Stomach (tissue), 9 donors: ENCODE results near the gene NAALADL1. TPM values are rescaled to one million over a fixed set of nuclear protein-coding genes. Genes with fewer than 3 reads are reported as not detected.

Source experiments
- DNase-seq, 2 donors: peaks; one replicate each; pipeline versions ENCODE4 v3.0.0 to v3.0.0-alpha.2; 2013 to 2019
- H3K27ac ChIP-seq, 5 donors: fragments of 200-600 bp in 4 of 5; sonication (generic) in 4 of 5; one replicate each; pipeline ENCODE4 v1.5.1; 2013 to 2019; ENCODE audit warnings: mild to moderate bottlenecking in 1 of 5, moderate library complexity in 1 of 5
- H3K27me3 ChIP-seq, 3 donors: fragments of 200-600 bp; sonication (generic); one replicate each; pipeline ENCODE4 v1.5.1; 2017 to 2019; ENCODE audit warnings: mixed run types in 1 of 3
- H3K36me3 ChIP-seq, 4 donors: fragments of 200-600 bp; sonication (generic); 1 replicate in 3 of 4; 2 replicates in 1 of 4; pipeline ENCODE4 v1.5.1; 2016 to 2019
- H3K4me1 ChIP-seq, 4 donors: fragments of 200-600 bp; sonication (generic); one replicate each; pipeline ENCODE4 v1.5.1; 2016 to 2019
- H3K4me3 ChIP-seq, 4 donors: fragments of 200-600 bp; sonication (generic) in 3 of 4; one replicate each; pipeline ENCODE4 v1.5.1; 2016 to 2019; ENCODE audit warnings: mild to moderate bottlenecking in 1 of 4
- H3K9me3 ChIP-seq, 4 donors: fragments of 200-600 bp; sonication (generic); one replicate each; pipeline ENCODE4 v1.5.1; 2016 to 2019
- EP300 ChIP-seq: sonication (generic); formaldehyde crosslinking; IDR thresholded peaks from one replicate; pipeline ENCODE4 v1.6.1; 2017; ENCODE audit warnings: antibody characterized with exemption
- POLR2A ChIP-seq, 4 donors: fragments of 450-650 bp; IDR thresholded peaks; one replicate each; pipeline ENCODE4 v1.6.1; 2016; ENCODE audit warnings: antibody characterized with exemption in 4 of 4, control low read depth in 2 of 4, mild to moderate bottlenecking in 1 of 4, moderate library complexity in 1 of 4
- POLR2AphosphoS5 ChIP-seq, 3 donors: sonication (generic); formaldehyde crosslinking; IDR thresholded peaks; one replicate each; pipeline ENCODE4 v1.6.1; 2016; ENCODE audit warnings: antibody characterized with exemption in 3 of 3
- WGBS, 5 donors: extraction: QIAGEN DNeasy Blood & Tissue Kit in 3 of 5; methylation state at CpG; one replicate each; pipeline versions ENCODE4 v1.1.5 to v1.1.7; 2013 to 2018; 5-methylcytosine and 5-hydroxymethylcytosine counted together
- intact Hi-C: fragments of 100-400 bp; cut with DNase I; formaldehyde crosslinking; loops from one replicate; pipeline ENCODE4 v1.15.1; 2023; ENCODE audit warnings: low total_unique reads
- polyA plus RNA-seq, 3 donors: library from polyadenylated mRNA; stranded (reverse); fragments of 200-250 nt; gene quantifications; one replicate each; pipeline ENCODE4 v1.2.3, GENCODE V29; 2013
- total RNA-seq, 5 donors: library from RNA; depleted of rRNA; stranded (reverse); fragments of >200 nt; gene quantifications; one replicate each; pipeline versions ENCODE4 v1.1.0 to v1.2.3, GENCODE V29; 2014 to 2016
- TF ChIP-seq, protein P1 (sequence below), 7 experiments: fragments of 450-650 bp in 4 of 7; fragments of 200-600 bp in 3 of 7; sonication (generic) in 3 of 7; IDR thresholded peaks; one replicate each; pipeline ENCODE4 v1.5.1; 2016 to 2019; ENCODE audit warnings: antibody characterized with exemption in 7 of 7, control low read depth in 2 of 7, mild to moderate bottlenecking in 1 of 7
- donor health status: healthy with polysubstance abuse.
- donor health status: Bipolar disorder and iron deficiency.
- donor health status: healthy.

Gene NAALADL1
- total and polyA plus RNA-seq, 8 donors, result 1.3 to 65.2 (median 10.0) TPM; not detected in 1

- H3K27me3 ChIP-seq, result no peaks in the 10 kb centered on the region
- H3K27ac ChIP-seq, result no peak overlapping the region
- TF ChIP-seq POLR2A (IDR thresholded peaks at IDR 0.05) (no peak), POLR2AphosphoS5 (IDR thresholded peaks at IDR 0.05) (no peak), EP300 (no peak)
- TF ChIP-seq, protein P1, sequence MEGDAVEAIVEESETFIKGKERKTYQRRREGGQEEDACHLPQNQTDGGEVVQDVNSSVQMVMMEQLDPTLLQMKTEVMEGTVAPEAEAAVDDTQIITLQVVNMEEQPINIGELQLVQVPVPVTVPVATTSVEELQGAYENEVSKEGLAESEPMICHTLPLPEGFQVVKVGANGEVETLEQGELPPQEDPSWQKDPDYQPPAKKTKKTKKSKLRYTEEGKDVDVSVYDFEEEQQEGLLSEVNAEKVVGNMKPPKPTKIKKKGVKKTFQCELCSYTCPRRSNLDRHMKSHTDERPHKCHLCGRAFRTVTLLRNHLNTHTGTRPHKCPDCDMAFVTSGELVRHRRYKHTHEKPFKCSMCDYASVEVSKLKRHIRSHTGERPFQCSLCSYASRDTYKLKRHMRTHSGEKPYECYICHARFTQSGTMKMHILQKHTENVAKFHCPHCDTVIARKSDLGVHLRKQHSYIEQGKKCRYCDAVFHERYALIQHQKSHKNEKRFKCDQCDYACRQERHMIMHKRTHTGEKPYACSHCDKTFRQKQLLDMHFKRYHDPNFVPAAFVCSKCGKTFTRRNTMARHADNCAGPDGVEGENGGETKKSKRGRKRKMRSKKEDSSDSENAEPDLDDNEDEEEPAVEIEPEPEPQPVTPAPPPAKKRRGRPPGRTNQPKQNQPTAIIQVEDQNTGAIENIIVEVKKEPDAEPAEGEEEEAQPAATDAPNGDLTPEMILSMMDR (IDR thresholded peaks at IDR 0.05), result no peak
- no peaks in the 10 kb centered on the region for H3K36me3 ChIP-seq
- 86 to 95% (median 91%) methylated on average over 4 of the region's 4 CpGs for WGBS, 5 donors
- no peak overlapping the region for H3K4me3 ChIP-seq
- no peaks in the 10 kb centered on the region for H3K4me1 ChIP-seq
- intact Hi-C loops, result no loop called here
- H3K9me3 ChIP-seq, result no peaks in the 10 kb centered on the region
- DNase-seq, result no peak
Observed at GRCh38 chr11:65064847-65065240, 6.5 kb upstream of the NAALADL1 start.

- no peaks in the 10 kb centered on the region for H3K36me3 ChIP-seq
- DNase-seq, result no peak
- 42 to 72% (median 61%) methylated on average over 3 of the region's 3 CpGs for WGBS, 5 donors
- intact Hi-C loops, result no loop called here
- H3K4me1 ChIP-seq, result no peaks in the 10 kb centered on the region
- H3K27ac ChIP-seq, result no peak overlapping the region
- no peak overlapping the region for H3K4me3 ChIP-seq
- no peaks in the 10 kb centered on the region for H3K9me3 ChIP-seq
- TF ChIP-seq EP300, result no peak
- TF ChIP-seq POLR2A (IDR thresholded peaks at IDR 0.05), result no peak
- TF ChIP-seq POLR2AphosphoS5 (IDR thresholded peaks at IDR 0.05), result no peak
- TF ChIP-seq, protein P1 (IDR thresholded peaks at IDR 0.05), result no peak
- H3K27me3 ChIP-seq, result no peaks in the 10 kb centered on the region
Observed at GRCh38 chr11:65063532-65063931, 5.2 kb upstream of the NAALADL1 start.

DNA sequence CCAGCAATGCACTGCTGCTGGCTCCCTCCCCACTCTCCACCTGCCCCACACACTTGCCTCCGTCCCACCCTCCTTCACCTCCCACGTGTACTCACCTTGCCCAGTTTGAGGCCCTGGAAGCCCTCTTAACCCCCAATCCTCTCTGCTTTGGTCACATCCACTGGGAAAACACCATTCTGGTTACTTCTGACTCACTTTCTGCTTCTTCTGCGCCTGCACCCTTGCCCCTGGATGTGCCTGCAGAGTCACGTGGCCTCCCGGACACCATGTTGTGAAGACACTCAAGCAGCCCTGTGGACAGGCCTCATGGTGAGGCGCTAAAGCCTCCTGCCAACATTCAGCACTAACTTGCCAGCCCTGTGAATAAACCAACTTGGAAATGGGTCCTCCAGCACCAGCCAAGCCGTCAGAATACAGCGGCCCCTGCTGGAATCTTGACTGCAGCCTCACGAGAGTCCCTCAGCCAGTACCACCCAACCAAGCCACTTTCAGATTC lies 2.6 kb upstream of the NAALADL1 start:
- peak in 1 of 2 donors; percentile 27 for DNase-seq
- Histone ChIP-seq H3K27ac (no peak overlapping the region), H3K9me3 (no peaks in the 10 kb centered on the region), H3K4me3 (no peak overlapping the region), H3K36me3 (no peaks in the 10 kb centered on the region), H3K4me1 (no peaks in the 10 kb centered on the region), H3K27me3 (no peaks in the 10 kb centered on the region)
- 55 to 69% (median 64%) methylated on average over 9 of the region's 9 CpGs for WGBS, 5 donors
- TF ChIP-seq POLR2AphosphoS5 (IDR thresholded peaks at IDR 0.05) (no peak), EP300 (no peak), POLR2A (IDR thresholded peaks at IDR 0.05) (no peak)
- TF ChIP-seq, protein P1 (IDR thresholded peaks at IDR 0.05), result no peak
- intact Hi-C loops, result no loop called here

DNA sequence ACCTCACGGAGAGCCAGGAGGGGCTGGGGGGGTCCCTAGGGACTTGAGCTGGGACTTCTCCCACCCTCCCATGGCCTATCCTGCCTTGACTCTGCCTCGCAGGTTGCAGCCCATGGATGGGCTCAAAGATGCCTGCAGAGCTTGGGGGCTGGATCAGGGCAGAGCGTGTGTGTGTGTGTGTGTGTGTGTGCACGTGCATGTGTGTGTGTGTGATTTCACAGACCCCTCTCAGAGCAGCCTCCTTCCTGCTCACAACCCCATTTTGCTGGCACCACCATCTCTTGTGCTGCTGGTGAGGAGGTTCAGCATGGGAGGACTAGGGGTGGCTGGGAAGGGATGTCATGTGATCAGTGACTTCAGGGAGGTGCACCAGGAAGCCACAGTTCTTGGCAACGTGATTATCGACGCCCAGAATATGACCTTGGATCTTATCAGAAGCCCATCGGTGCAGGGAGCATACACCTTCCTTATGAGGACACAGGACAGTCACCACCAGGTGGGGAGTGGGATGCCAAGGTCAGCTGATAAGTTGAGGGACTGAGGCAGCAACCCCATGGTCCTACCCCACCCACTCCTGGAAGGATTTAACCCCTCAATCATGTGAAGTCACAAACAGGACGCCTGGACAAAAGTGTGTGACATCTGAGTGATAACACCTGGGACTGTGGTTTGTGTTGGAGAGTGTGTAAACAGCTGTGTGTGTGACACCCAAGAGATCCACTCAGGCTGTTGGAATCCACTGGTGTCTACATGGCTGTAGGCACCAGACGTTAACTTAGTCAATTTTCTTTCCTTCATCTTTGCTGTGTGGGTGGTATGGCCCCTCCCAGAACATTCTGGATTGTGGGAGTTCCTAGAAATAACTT lies 1.8 kb upstream of the NAALADL1 start:
- H3K9me3 ChIP-seq, result no peaks in the 10 kb centered on the region
- no peak for TF ChIP-seq POLR2A (IDR thresholded peaks at IDR 0.05)
- TF ChIP-seq EP300, result no peak
- TF ChIP-seq, protein P1 (IDR thresholded peaks at IDR 0.05), result no peak
- TF ChIP-seq POLR2AphosphoS5 (IDR thresholded peaks at IDR 0.05), result no peak
- intact Hi-C loops, result no loop called here
- 41 to 50% (median 46%) methylated on average over 8 to 10 of the region's 10 CpGs for WGBS, 5 donors
- no peak for DNase-seq
- H3K4me1 ChIP-seq, result no peaks in the 10 kb centered on the region
- H3K4me3 ChIP-seq, result no peak overlapping the region
- no peak overlapping the region for H3K27ac ChIP-seq
- H3K27me3 ChIP-seq, result no peaks in the 10 kb centered on the region
- H3K36me3 ChIP-seq, result no peaks in the 10 kb centered on the region
